Fibroblast of lung (primary cell): ENCODE results near the gene LTA4H. TPM values are rescaled to one million over a fixed set of nuclear protein-coding genes. Genes with fewer than 3 reads are reported as not detected.
"Not testable (repeated sequence)": the region's sequence is repeated elsewhere in the genome, so short reads cannot be mapped to it uniquely, and the experiment has no call there.

ENCODE experiments used
- DNase-seq, 2 donors: peaks; one replicate each; pipeline versions ENCODE4 v3.0.0 to v3.0.0-alpha.2; 2010; ENCODE audit warnings: low read depth in 2 of 2
- H2AFZ ChIP-seq: 2 replicates; pipeline ENCODE4 v1.5.1; 2012; ENCODE audit warnings: low read length, control low read depth, inconsistent platforms
- H3K27ac ChIP-seq: 2 replicates; pipeline ENCODE4 v1.5.1; 2011; ENCODE audit warnings: low read length, control low read depth; ENCODE audit not compliant: insufficient read depth
- H3K27me3 ChIP-seq: 2 replicates; pipeline ENCODE4 v1.5.1; 2011; ENCODE audit warnings: mild to moderate bottlenecking, low read length; ENCODE audit not compliant: control insufficient read depth, insufficient read depth
- H3K36me3 ChIP-seq: 2 replicates; pipeline ENCODE4 v1.5.1; 2011; ENCODE audit warnings: low read length; ENCODE audit not compliant: control insufficient read depth, insufficient read depth
- H3K4me1 ChIP-seq: 2 replicates; pipeline ENCODE4 v1.5.1; 2011; ENCODE audit warnings: low read length; ENCODE audit not compliant: control insufficient read depth, insufficient read depth; ENCODE audit errors: extremely low read depth
- H3K4me2 ChIP-seq: 2 replicates; pipeline ENCODE4 v1.5.1; 2011; ENCODE audit warnings: low read length, control low read depth; ENCODE audit not compliant: insufficient read depth; ENCODE audit errors: extremely low read depth
- H3K4me3 ChIP-seq, 4 experiments: fragments of 200-600 bp in 1 of 4; sonication (generic) in 1 of 4; replicated peaks in 1 of 4; 2 replicates each; pipeline ENCODE4 v1.5.1; 2011 to 2016; ENCODE audit warnings: low read length in 4 of 4, low read depth in 3 of 4, mild to moderate bottlenecking in 3 of 4, control low read depth in 2 of 4, inconsistent platforms in 1 of 4, mixed read lengths in 1 of 4; ENCODE audit not compliant: insufficient read depth in 1 of 4; ENCODE audit errors: control extremely low read depth in 1 of 4
- H3K79me2 ChIP-seq: 2 replicates; pipeline ENCODE4 v1.5.1; 2012; ENCODE audit warnings: mild to moderate bottlenecking, low read length, inconsistent platforms; ENCODE audit not compliant: control insufficient read depth, insufficient read depth
- H3K9ac ChIP-seq: 2 replicates; pipeline ENCODE4 v1.5.1; 2011; ENCODE audit warnings: mild to moderate bottlenecking, low read length, control low read depth; ENCODE audit not compliant: insufficient read depth
- H3K9me3 ChIP-seq: 2 replicates; pipeline ENCODE4 v1.5.1; 2012; ENCODE audit warnings: low read depth, low read length; ENCODE audit not compliant: control insufficient read depth, insufficient read depth
- H4K20me1 ChIP-seq: 2 replicates; pipeline ENCODE4 v1.5.1; 2011; ENCODE audit warnings: low read length; ENCODE audit not compliant: control insufficient read depth, insufficient read depth; ENCODE audit errors: extremely low read depth
- EZH2 ChIP-seq: IDR thresholded peaks from 2 replicates; pipeline ENCODE4 v1.5.1; 2012; ENCODE audit warnings: low read length, control low read depth, mild to moderate bottlenecking; ENCODE audit errors: missing control alignments
- polyA plus RNA-seq, 2 donors: library from polyadenylated mRNA; depleted of rRNA in 1 of 2; stranded (reverse) in 1 of 2; unstranded in 1 of 2; fragments of >200 nt; gene quantifications; 2 replicates each; pipeline ENCODE4 v1.2.1, GENCODE V29; 2011 to 2012; ENCODE audit warnings: missing spikeins in 1 of 2
- total RNA-seq: library from RNA; depleted of rRNA; stranded (reverse); fragments of >200 nt; gene quantifications from 2 replicates; pipeline ENCODE4 v1.2.1, GENCODE V29; 2014
- TF ChIP-seq, protein P1 (sequence below), 2 donors: IDR thresholded peaks in 1 of 2; conservative IDR thresholded peaks in 1 of 2; 1 replicate in 1 of 2; 2 replicates in 1 of 2; pipeline ENCODE4 v1.5.1; 2011 to 2012; ENCODE audit warnings: low read length in 2 of 2, control low read depth in 1 of 2, inconsistent platforms in 1 of 2, low read depth in 1 of 2, mild to moderate bottlenecking in 1 of 2

Gene LTA4H
- total and polyA plus RNA-seq, 2 donors (not counting 1 experiment from before 2014, with no cell fraction given), result 81.1 to 100 TPM

DNA sequence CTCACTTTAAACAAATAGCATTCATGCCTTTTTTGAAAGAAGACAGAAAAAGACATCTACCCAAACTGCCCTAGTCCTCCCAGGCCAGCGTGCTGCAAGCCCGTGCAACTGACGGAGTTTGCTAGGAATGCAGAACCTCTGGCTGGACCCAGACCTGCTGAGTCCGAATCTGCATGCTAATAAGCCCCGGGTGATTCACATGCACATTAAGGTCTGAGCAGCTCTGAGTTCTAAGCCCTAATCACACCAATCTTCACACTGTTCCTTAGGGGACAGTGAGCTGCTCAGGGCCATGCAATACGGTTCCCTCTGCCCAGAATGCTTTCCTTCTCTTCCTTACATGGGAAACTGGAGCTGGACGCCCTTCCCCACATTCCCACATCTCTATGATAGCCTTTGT, 64.5 kb downstream of the LTA4H start:
- Histone ChIP-seq H3K79me2 (no peaks in the 10 kb centered on the region), H4K20me1 (no peaks in the 10 kb centered on the region), H3K36me3 (no peaks in the 10 kb centered on the region), H3K4me3 (no peak overlapping the region), H3K4me1 (no peaks in the 10 kb centered on the region), H3K9me3 (no peaks in the 10 kb centered on the region), H2AFZ (no peak overlapping the region), H3K9ac (no peak overlapping the region), H3K27me3 (no peaks in the 10 kb centered on the region), H3K4me2 (no peak overlapping the region), H3K27ac (no peak overlapping the region)
- peak in 1 of 2 donors; percentile 40 for DNase-seq
- TF ChIP-seq, protein P1, sequence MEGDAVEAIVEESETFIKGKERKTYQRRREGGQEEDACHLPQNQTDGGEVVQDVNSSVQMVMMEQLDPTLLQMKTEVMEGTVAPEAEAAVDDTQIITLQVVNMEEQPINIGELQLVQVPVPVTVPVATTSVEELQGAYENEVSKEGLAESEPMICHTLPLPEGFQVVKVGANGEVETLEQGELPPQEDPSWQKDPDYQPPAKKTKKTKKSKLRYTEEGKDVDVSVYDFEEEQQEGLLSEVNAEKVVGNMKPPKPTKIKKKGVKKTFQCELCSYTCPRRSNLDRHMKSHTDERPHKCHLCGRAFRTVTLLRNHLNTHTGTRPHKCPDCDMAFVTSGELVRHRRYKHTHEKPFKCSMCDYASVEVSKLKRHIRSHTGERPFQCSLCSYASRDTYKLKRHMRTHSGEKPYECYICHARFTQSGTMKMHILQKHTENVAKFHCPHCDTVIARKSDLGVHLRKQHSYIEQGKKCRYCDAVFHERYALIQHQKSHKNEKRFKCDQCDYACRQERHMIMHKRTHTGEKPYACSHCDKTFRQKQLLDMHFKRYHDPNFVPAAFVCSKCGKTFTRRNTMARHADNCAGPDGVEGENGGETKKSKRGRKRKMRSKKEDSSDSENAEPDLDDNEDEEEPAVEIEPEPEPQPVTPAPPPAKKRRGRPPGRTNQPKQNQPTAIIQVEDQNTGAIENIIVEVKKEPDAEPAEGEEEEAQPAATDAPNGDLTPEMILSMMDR (conservative IDR thresholded peaks at IDR 0.05 in 1 of 2, IDR thresholded peaks at IDR 0.05 in 1 of 2; ENCODE audit: low read depth in 1 of 2, low read length in 2 of 2), result no peak
- TF ChIP-seq EZH2, result no peak

DNA sequence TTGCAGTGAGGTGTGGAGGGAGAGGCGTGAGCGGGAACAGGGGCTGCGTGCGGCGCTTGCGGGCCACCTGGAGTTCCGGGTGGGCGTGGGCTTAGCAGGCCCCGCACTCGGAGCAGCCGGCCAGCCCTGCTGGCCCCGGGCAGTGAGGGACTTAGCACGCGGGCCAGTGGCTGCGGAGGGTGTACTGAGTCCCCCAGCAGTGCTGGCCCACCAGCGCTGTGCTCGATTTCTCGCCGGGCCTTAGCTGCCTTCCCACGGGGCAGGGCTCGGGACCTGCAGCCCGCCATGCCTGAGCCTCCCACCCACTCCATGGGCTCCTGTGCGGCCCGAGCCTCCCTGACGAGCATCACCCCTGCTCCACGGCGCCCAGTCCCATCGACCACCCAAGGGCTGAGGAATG, 66.3 kb downstream of the LTA4H start:
- not testable (repeated sequence) for H3K27ac ChIP-seq, H3K9me3 ChIP-seq, H3K4me3 ChIP-seq, H3K4me1 ChIP-seq, H3K27me3 ChIP-seq, H4K20me1 ChIP-seq, H2AFZ ChIP-seq, H3K4me2 ChIP-seq, H3K79me2 ChIP-seq, H3K9ac ChIP-seq, DNase-seq, H3K36me3 ChIP-seq

DNA sequence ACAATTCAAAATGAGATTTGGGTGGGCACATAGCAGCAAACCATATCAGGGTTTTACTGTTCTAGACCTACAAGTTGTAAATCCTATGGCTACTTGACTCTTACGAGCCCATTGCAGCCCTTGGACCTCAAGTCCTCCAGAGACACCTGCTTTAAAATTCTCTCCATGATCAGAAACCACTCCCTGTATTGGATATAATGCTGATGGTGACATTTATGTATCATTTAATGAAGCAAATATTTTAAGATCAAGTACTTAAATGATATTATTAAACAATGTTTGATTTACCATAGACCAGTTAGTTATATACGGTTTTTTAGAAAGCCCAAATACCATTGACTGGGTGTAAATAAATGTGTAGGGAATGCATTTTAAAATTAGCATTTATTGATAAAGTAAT, 68.1 kb downstream of the LTA4H start:
- no peak for DNase-seq
- no peaks in the 10 kb centered on the region for H4K20me1 ChIP-seq
- H3K79me2 ChIP-seq, result no peaks in the 10 kb centered on the region
- H3K27me3 ChIP-seq, result no peaks in the 10 kb centered on the region
- no peaks in the 10 kb centered on the region for H3K4me1 ChIP-seq
- no peak overlapping the region for H3K27ac ChIP-seq
- H2AFZ ChIP-seq, result no peak overlapping the region
- no peak for TF ChIP-seq EZH2
- TF ChIP-seq, protein P1 (conservative IDR thresholded peaks at IDR 0.05 in 1 of 2, IDR thresholded peaks at IDR 0.05 in 1 of 2; ENCODE audit: low read depth in 1 of 2, low read length in 2 of 2), result no peak
- no peaks in the 10 kb centered on the region for H3K9me3 ChIP-seq
- no peak overlapping the region for H3K4me2 ChIP-seq
- H3K36me3 ChIP-seq, result no peaks in the 10 kb centered on the region
- H3K4me3 ChIP-seq, result no peak overlapping the region
- H3K9ac ChIP-seq, result no peak overlapping the region
